ENCODE results near the gene CCDC61.

- no peak for TF ChIP-seq CTCF (IDR thresholded peaks at IDR 0.05)
- TF ChIP-seq ZFX (IDR thresholded peaks at IDR 0.05; ENCODE audit: borderline replicate concordance) = no peak
Observed at GRCh38 chr19:46031781-46032596, 36.7 kb downstream of the CCDC61 start.
